ENCODE results near the gene DEPDC5.

The DEPDC5 gene

DNA sequence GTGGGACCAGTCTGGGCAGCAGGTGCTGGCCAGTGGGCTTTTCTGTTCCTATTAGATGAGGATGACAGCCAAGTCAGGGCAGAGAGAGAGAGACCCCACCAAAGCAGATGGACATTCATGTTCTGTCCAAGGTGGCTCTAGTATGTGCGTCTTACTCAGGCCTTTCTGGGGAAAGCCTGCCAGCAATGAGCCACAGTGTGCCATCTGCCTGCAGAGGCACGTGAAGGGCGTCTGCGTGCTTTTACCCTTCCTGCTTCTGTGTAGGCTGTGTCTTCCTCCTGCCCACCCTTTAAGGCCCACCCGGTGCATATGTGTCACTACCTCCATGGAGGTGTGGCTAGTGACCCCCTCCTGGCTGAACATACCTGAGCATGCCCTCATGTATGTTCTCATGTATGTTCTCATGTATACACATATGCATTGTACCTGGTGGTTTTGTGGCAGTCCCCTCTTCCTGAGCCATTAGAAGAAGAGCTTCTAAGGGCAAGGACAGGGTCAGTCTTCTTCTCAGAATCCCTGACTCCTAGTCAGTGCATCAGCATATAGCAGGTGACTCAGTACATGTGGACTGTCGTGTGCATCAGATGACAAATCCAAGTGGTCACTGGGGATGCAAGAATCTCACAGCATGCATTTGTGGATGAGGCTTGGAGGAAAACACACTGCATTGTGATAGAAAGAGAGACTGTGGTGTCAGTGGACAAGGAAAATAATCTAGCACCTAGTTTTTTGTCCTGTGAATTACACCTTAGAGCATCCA lies 100.1 kb downstream of the DEPDC5 start:
- no peak for DNase-seq

- no peak for DNase-seq
Observed at GRCh38 chr22:31857247-31857646, 103.4 kb downstream of the DEPDC5 start.

GRCh38 chr22:31861226-31861840 lies 107.5 kb downstream of the DEPDC5 start:
- DNase-seq = no peak

GRCh38 chr22:31866918-31867317 lies 113.1 kb downstream of the DEPDC5 start:
- DNase-seq = no peak

GRCh38 chr22:31867386-31868153 lies 113.8 kb downstream of the DEPDC5 start:
- DNase-seq = no peak

- no peak for DNase-seq
Observed at GRCh38 chr22:31869739-31870138, 115.9 kb downstream of the DEPDC5 start.

GRCh38 chr22:31870890-31871289 lies 117.1 kb downstream of the DEPDC5 start:
- DNase-seq = no peak

- DNase-seq = no peak
Observed at GRCh38 chr22:31871480-31871879, 117.7 kb downstream of the DEPDC5 start.

DNA sequence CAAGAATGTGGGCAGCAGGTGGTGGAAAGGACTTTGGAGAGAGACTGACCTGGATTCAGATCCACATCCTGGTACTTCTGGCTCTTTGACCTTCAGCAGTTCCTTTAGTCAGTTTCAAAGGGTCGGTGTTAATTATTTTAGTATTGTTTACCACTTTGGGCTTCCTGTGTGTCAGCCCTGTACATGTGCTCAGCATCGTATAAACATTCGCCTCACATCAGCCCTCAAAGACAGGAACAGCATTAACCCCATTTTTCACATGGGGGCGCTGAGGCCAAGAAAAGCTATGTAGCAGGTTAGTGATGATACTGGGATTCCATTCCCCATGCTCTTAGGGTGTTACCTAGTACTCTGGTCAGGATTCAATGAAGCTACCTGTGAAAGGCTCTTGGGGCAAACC lies 118.4 kb downstream of the DEPDC5 start:
- DNase-seq = peak in 1 of 2 donors; percentile 33

DNA sequence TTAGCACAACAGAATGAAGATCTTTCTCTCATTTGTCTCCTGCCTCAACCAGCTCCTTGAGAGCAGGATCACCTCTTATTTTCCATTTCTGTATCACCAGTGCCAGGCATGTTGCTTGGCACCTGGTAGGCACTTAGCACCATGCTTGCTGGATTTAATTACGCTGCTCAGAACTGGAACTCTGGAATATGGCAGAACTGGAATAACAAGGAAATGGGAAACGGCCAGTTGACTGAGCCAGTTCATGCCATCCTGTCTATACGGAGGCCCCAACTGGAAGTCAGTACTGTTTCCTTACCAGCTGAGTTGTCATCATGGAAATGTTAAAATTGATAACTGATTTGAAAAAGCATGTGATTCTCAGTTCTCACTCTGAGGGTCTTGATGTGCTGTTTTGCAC lies 121.0 kb downstream of the DEPDC5 start:
- no peak for DNase-seq

GRCh38 chr22:31876156-31876920 lies 122.5 kb downstream of the DEPDC5 start:
- no peak for DNase-seq

GRCh38 chr22:31879585-31879984 lies 125.8 kb downstream of the DEPDC5 start:
- DNase-seq = no peak

DNA sequence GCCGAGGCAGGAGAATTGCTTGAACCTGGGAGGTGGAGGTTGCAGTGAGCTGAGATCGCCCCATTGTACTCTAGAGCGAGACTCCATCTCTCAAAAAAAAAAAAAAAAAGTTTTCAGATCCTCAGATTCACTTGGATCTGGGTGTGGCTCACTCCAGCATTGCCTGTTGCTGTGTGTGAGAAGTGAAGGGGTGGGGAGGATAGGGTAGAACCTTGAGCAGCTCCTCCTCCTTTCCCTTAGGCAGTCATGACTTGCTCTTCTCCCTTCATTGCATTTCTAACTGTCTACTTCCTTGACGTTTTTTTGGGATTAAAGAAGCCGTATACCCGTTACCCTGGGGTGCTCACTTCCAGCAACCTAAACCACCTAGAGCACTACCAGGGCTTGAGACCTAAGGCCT lies 127.4 kb downstream of the DEPDC5 start:
- DNase-seq = no peak

DNA sequence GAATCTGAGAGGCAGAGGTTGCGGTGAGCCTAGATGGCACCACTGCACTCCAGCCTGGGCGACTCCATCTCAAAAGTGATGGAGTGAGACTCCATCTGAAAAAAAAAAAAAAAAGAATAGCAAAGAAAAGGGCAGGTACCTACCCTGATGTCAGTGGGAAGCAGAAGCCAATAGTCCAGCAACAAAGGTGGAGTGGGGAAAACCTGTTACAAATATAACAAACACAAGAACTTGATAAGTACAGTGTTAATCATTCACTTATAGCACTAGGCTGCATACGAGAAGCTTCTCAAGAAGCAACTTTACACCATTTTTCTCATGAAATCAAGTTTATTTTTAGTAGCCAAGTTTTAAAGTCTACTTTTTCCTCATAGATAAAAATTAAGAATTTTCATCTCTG lies 128.0 kb downstream of the DEPDC5 start:
- DNase-seq = no peak

- DNase-seq = no peak
Observed at GRCh38 chr22:31882971-31883370, 129.2 kb downstream of the DEPDC5 start.

DNA sequence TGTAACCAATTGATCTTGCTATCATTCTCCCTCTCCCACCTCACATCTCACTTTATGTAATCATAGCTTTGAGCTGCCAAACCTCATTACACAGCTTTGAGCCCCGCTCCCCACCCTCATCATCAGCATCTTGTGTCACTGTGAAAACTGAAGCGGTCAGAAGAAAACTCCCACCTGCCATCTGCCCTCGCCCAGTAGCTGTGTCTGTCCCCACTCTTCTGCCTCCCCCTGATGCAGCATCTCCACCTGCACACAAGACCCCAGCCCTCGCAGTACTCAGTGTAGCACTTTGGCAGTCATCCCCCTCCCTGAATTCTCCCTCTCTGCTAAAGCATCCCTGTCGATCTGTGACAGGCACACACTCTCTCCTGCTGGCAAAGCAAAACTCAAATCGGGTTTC lies 130.2 kb downstream of the DEPDC5 start:
- no peak for DNase-seq

- no peak for DNase-seq
Observed at GRCh38 chr22:31891366-31892079, 137.7 kb downstream of the DEPDC5 start.

GRCh38 chr22:31892080-31892433 lies 138.2 kb downstream of the DEPDC5 start:
- no peak for DNase-seq

DNA sequence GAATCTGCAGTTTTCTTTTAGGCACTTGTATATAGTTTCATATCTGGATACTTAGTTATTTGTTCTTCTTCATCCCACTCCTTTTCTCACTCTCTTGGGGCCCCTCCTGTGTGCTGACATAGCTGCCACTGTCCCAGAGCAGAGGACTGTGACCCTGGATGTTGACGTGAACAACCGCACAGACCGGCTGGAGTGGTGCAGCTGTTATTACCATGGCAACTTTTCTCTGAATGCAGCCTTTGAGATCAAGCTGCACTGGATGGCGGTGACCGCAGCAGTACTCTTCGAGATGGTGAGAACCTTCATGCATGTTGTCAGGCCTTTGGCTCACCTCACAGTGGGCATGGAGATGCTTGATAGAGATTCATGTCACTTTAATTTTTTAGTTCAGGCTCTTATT lies 139.6 kb downstream of the DEPDC5 start:
- DNase-seq = no peak

DNA sequence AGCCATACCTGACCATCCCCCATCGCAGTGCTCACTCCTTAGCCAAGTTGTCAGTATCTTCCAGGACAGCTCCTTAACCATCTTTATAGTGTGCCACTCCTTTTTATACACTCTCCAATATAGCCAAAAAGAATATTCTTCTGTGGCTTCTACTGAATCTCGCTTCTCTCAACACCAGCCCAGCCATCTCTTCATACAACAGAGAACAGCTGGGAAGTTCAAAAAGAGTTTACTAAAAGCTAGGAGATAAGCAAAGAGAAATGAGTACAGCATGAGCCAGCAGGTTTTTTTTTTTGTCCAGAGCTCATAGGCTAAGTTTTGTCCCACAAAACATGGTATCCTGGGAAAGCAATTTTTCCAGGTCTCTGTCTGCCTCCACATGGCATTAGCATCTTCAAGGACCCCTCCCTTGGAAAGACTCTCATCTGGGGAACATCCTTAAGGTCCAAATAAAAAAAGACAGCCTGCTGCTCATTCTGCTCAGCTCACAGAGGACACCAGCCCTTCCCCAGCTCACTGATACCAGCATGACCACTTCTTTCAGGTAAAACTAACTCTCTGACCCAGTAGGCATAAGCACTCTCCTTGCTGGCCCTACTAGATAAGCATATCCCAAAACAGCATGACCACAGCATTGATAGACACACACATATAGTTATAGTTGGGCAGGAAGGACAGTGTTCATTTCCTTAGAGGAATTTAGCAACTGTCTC lies 141.7 kb downstream of the DEPDC5 start:
- no peak for DNase-seq

DNA sequence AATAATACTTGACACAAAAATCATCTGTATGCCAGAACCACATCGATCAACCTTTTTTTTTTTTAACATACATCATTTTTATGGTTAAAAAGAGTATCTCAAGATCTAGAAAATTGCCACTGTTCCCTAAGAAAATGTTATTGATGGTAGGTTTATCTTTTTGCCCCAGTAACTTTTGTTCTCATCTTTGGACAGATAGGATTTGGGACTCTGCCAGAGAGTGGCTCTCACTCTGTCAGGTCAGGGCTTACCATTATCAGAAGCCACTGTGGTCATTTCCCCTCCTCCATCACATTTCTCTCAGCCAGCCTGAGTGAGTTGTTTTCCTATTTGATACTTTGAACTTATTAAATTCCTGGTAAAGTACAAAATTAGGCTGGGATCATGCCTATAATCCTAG lies 142.7 kb downstream of the DEPDC5 start:
- DNase-seq = no peak
